ENCODE data around the gene FBLN1.

DNA sequence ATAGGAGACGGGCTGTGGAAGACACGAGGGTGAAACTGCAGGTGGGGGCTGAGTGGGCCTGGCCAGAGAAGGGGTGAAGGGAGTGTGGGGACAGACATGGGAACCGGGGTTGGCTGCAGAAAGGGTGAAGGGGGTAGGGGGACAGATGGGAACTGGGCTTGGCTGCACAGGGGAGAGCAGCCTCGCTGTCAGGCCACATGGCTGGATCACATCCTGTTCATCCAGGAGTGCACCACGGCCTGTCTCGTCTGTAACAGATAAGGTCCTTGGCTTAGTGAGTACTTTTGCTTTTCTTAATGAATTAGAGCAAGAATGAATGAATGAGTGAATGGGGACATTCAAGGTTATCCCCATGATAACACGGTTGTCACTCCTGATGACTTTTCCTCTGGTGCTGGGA is 13.5 kb downstream of the FBLN1 start:
- TF ChIP-seq, protein P1, sequence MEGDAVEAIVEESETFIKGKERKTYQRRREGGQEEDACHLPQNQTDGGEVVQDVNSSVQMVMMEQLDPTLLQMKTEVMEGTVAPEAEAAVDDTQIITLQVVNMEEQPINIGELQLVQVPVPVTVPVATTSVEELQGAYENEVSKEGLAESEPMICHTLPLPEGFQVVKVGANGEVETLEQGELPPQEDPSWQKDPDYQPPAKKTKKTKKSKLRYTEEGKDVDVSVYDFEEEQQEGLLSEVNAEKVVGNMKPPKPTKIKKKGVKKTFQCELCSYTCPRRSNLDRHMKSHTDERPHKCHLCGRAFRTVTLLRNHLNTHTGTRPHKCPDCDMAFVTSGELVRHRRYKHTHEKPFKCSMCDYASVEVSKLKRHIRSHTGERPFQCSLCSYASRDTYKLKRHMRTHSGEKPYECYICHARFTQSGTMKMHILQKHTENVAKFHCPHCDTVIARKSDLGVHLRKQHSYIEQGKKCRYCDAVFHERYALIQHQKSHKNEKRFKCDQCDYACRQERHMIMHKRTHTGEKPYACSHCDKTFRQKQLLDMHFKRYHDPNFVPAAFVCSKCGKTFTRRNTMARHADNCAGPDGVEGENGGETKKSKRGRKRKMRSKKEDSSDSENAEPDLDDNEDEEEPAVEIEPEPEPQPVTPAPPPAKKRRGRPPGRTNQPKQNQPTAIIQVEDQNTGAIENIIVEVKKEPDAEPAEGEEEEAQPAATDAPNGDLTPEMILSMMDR (IDR thresholded peaks at IDR 0.05; ENCODE audit: insufficient read depth, low read length, poor library complexity, severe bottlenecking) = no peak
- TF ChIP-seq EZH2phosphoT487 (conservative IDR thresholded peaks at IDR 0.05; ENCODE audit: low read length) = no peak
